ENCODE results near the gene TOR4A. TPM values are rescaled to one million over a fixed set of nuclear protein-coding genes. Genes with fewer than 3 reads are reported as not detected.

TOR4A gene
- total and polyA plus RNA-seq, 2 donors from 2014 or later: 4.9 to 23.8 TPM

- Histone ChIP-seq H3K4me1 (ENCODE audit: control insufficient read depth in 2 of 3, insufficient read depth in 2 of 3, low read depth in 1 of 3, low read length in 3 of 3) (peaks cover 0 to 23% (median 11%) of the 10 kb centered on the region in 3 donors), H3K27ac (ENCODE audit: low read depth in 2 of 2, low read length in 2 of 2) (peak overlapping the region; percentile 51 to 60), H3K9me3 (ENCODE audit: control insufficient read depth in 2 of 3, insufficient read depth in 1 of 3, low read length in 3 of 3) (no peaks in the 10 kb centered on the region), H3K27me3 (ENCODE audit: control insufficient read depth, insufficient read depth, low read length) (no peaks in the 10 kb centered on the region), H3K4me3 (ENCODE audit: low read length in 3 of 3) (peak overlapping the region in 1 of 3 donors; percentile 7), H3K36me3 (ENCODE audit: control insufficient read depth in 2 of 3, insufficient read depth in 3 of 3, low read length in 3 of 3) (no peaks in the 10 kb centered on the region), H3K9ac (ENCODE audit: low read length in 3 of 3) (peak overlapping the region in 2 of 3 donors; percentile 51 to 54)
- FAIRE-seq (no peak), DNase-seq (peak in 4 of 5 donors; percentile 76 to 93 (median 90))
- intact Hi-C loops (cut with DNase I): no loop called here
- TF ChIP-seq CTCF (IDR thresholded peaks at IDR 0.05; ENCODE audit: borderline replicate concordance, extremely low read depth, insufficient read depth): peak; percentile 45
These were observed 25.1 kb downstream of the TOR4A start for GRCh38 chr9:137302449-137303150.

GRCh38 chr9:137303151-137303892, 25.8 kb downstream of the TOR4A start:
- Histone ChIP-seq H3K27ac (ENCODE audit: low read depth in 2 of 2, low read length in 2 of 2) (peak overlapping the region; percentile 51 to 60), H3K9ac (ENCODE audit: low read length in 3 of 3) (no peak overlapping the region), H3K9me3 (ENCODE audit: control insufficient read depth in 2 of 3, insufficient read depth in 1 of 3, low read length in 3 of 3) (no peaks in the 10 kb centered on the region), H3K4me3 (ENCODE audit: low read length in 3 of 3) (peak overlapping the region in 1 of 3 donors; percentile 7), H3K4me1 (ENCODE audit: control insufficient read depth in 2 of 3, insufficient read depth in 2 of 3, low read depth in 1 of 3, low read length in 3 of 3) (peaks cover 0 to 23% (median 11%) of the 10 kb centered on the region in 3 donors), H3K27me3 (ENCODE audit: control insufficient read depth, insufficient read depth, low read length) (no peaks in the 10 kb centered on the region), H3K36me3 (ENCODE audit: control insufficient read depth in 2 of 3, insufficient read depth in 3 of 3, low read length in 3 of 3) (no peaks in the 10 kb centered on the region)
- DNase-seq (peak; percentile 58 to 84 (median 81)), FAIRE-seq (no peak)
- intact Hi-C loops (cut with DNase I): no loop called here
- no peak for TF ChIP-seq CTCF (IDR thresholded peaks at IDR 0.05; ENCODE audit: borderline replicate concordance, extremely low read depth, insufficient read depth)

- DNase-seq (peak in 3 of 5 donors; percentile 12 to 77 (median 71)), FAIRE-seq (no peak)
- Histone ChIP-seq H3K4me1 (ENCODE audit: control insufficient read depth in 2 of 3, insufficient read depth in 2 of 3, low read depth in 1 of 3, low read length in 3 of 3) (peaks cover 0 to 23% (median 11%) of the 10 kb centered on the region in 3 donors), H3K27me3 (ENCODE audit: control insufficient read depth, insufficient read depth, low read length) (no peaks in the 10 kb centered on the region), H3K9me3 (ENCODE audit: control insufficient read depth in 2 of 3, insufficient read depth in 1 of 3, low read length in 3 of 3) (no peaks in the 10 kb centered on the region), H3K4me3 (ENCODE audit: low read length in 3 of 3) (no peak overlapping the region), H3K9ac (ENCODE audit: low read length in 3 of 3) (no peak overlapping the region), H3K36me3 (ENCODE audit: control insufficient read depth in 2 of 3, insufficient read depth in 3 of 3, low read length in 3 of 3) (no peaks in the 10 kb centered on the region), H3K27ac (ENCODE audit: low read depth in 2 of 2, low read length in 2 of 2) (no peak overlapping the region)
- intact Hi-C loops (cut with DNase I): no loop called here
- no peak for TF ChIP-seq CTCF (IDR thresholded peaks at IDR 0.05; ENCODE audit: borderline replicate concordance, extremely low read depth, insufficient read depth)
These were observed 26.4 kb downstream of the TOR4A start for GRCh38 chr9:137303893-137304382.
